K562 (cell line): ENCODE results near the gene TM9SF4. TPM values are rescaled to one million over a fixed set of nuclear protein-coding genes. Genes with fewer than 3 reads are reported as not detected.

ENCODE experiments used
- ATAC-seq: fragments of 200-7000 bp; cut with Tn5 transposase; 3 replicates; pipeline ENCODE4 v1.9.1; 2020; ENCODE audit warnings: moderate library complexity
- BruUV-seq: library from RNA; stranded (reverse); fragments of 400-500 nt; replicated peaks from 2 replicates; lab custom pipeline; 2021; lab: Mats Ljungman, UMichigan
- CTCF ChIA-PET: fragments of 300-600 bp; formaldehyde crosslinking; extraction: SDS; loops from one replicate; lab custom pipeline; 2021; ENCODE audit warnings: low intra/inter-chr PET ratio; lab: Yijun Ruan, JAX
- POLR2A ChIA-PET: fragments of 300-600, 350-650 bp; sonication (Branson Sonifier 250); formaldehyde crosslinking; extraction: SDS; loops from one replicate; lab custom pipeline; 2021; ENCODE audit warnings: antibody characterized with exemption, inconsistent platforms; lab: Yijun Ruan, JAX
- DNase-seq, 4 experiments: peaks; one replicate each; pipeline versions ENCODE4 v3.0.0 to v3.0.0-alpha.2; 2011 to 2018; ENCODE audit warnings: low spot score in 3 of 4, mixed read lengths in 3 of 4; ENCODE audit errors: extremely low read depth in 1 of 4
- FAIRE-seq: peaks from 2 replicates; lab custom pipeline; 2011; peaks lifted over from hg19 to GRCh38; lab: Jason Lieb, UNC
- H2AFZ ChIP-seq: 2 replicates; pipeline ENCODE4 v1.6.0; 2011; ENCODE audit warnings: low read depth, low read length, control low read depth, inconsistent platforms
- H3K27ac ChIP-seq: fragments of 200-600 bp; 3 replicates; pipeline ENCODE4 v1.8.0; 2011; ENCODE audit warnings: low read depth, mild to moderate bottlenecking, control low read depth, inconsistent platforms, low read length, moderate library complexity, mixed read lengths; ENCODE audit errors: extremely low read depth
- H3K27me3 ChIP-seq, 2 experiments: fragments of 300-600 bp in 1 of 2; 2 replicates in 1 of 2; 3 replicates in 1 of 2; pipeline versions ENCODE4 v1.6.0 to v1.8.0; 2011; ENCODE audit warnings: inconsistent platforms in 2 of 2, low read length in 2 of 2, mild to moderate bottlenecking in 1 of 2, mixed read lengths in 1 of 2, moderate library complexity in 1 of 2; ENCODE audit not compliant: control insufficient read depth in 2 of 2, insufficient read depth in 2 of 2
- H3K36me3 ChIP-seq: fragments of 300-600 bp; 3 replicates; pipeline ENCODE4 v1.8.0; 2011; ENCODE audit warnings: mild to moderate bottlenecking, low read length, inconsistent platforms; ENCODE audit not compliant: control insufficient read depth, insufficient read depth
- H3K4me1 ChIP-seq, 2 experiments: fragments of 200-600 bp in 1 of 2; replicated peaks in 1 of 2; 2 replicates in 1 of 2; 3 replicates in 1 of 2; pipeline versions ENCODE4 v1.5.1 to v1.8.0; 2011; ENCODE audit warnings: inconsistent platforms in 2 of 2, low read length in 2 of 2, mild to moderate bottlenecking in 1 of 2, mixed read lengths in 1 of 2, moderate library complexity in 1 of 2; ENCODE audit not compliant: control insufficient read depth in 2 of 2, insufficient read depth in 2 of 2
- H3K4me2 ChIP-seq: 2 replicates; pipeline ENCODE4 v1.6.1; 2011; ENCODE audit warnings: low read length, control low read depth, inconsistent platforms, mixed read lengths; ENCODE audit not compliant: insufficient read depth
- H3K4me3 ChIP-seq: fragments of 200-600 bp; sonication (generic), shearing (Covaris generic); 2 replicates; pipeline ENCODE4 v1.5.1; 2016; ENCODE audit warnings: control low read depth, inconsistent platforms
- H3K79me2 ChIP-seq: fragments of 200-600 bp; 3 replicates; pipeline ENCODE4 v1.8.0; 2011; ENCODE audit warnings: low read length, inconsistent platforms; ENCODE audit not compliant: control insufficient read depth, insufficient read depth
- H3K9ac ChIP-seq, 2 experiments: 2 replicates each; pipeline versions ENCODE4 v1.6.0 to v1.6.1; 2011; ENCODE audit warnings: low read depth in 2 of 2, low read length in 2 of 2, control low read depth in 1 of 2, inconsistent platforms in 1 of 2, mild to moderate bottlenecking in 1 of 2, mixed read lengths in 1 of 2; ENCODE audit not compliant: insufficient read depth in 1 of 2
- H3K9me1 ChIP-seq: one replicate; pipeline ENCODE4 v1.6.0; 2011; ENCODE audit warnings: inconsistent platforms, mild to moderate bottlenecking, low read length, moderate library complexity; ENCODE audit not compliant: control insufficient read depth, insufficient read depth
- H3K9me3 ChIP-seq: replicated peaks from 2 replicates; pipeline ENCODE4 v1.5.1; 2011; ENCODE audit warnings: low read depth, low read length, inconsistent platforms; ENCODE audit not compliant: control insufficient read depth, insufficient read depth
- H4K20me1 ChIP-seq: replicated peaks from 2 replicates; pipeline ENCODE4 v1.6.1; 2011; ENCODE audit warnings: low read length, inconsistent platforms, mixed read lengths; ENCODE audit not compliant: control insufficient read depth, insufficient read depth
- ADNP ChIP-seq: fragments of 200-800 bp; sonication (Bioruptor generic); IDR thresholded peaks from 2 replicates; pipeline ENCODE4 v1.6.1; 2016; ENCODE audit warnings: missing genetic modification characterization, missing compliant biosample characterization
- BRD9 ChIP-seq: fragments of 450-650 bp; IDR thresholded peaks from 2 replicates; pipeline ENCODE4 v1.6.1; 2018; ENCODE audit warnings: low read depth; ENCODE audit not compliant: partially characterized antibody
- ERF ChIP-seq: fragments of 450-650 bp; formaldehyde crosslinking; IDR thresholded peaks from 2 replicates; pipeline ENCODE4 v1.4.0; 2020; ENCODE audit warnings: mild to moderate bottlenecking, mixed read lengths
- ESRRA ChIP-seq: fragments of 450-650 bp; IDR thresholded peaks from 2 replicates; pipeline ENCODE4 v1.6.1; 2014; ENCODE audit warnings: low read depth, mild to moderate bottlenecking, moderate library complexity, borderline replicate concordance
- FOXM1 ChIP-seq, 2 experiments: fragments of 450-650 bp in 1 of 2; sonication (generic) in 1 of 2; formaldehyde crosslinking in 1 of 2; IDR thresholded peaks; 2 replicates each; pipeline versions ENCODE4 v1.6.1 to v1.9.0; 2017 to 2022; ENCODE audit warnings: low read depth in 2 of 2, mild to moderate bottlenecking in 2 of 2, missing genetic modification reagents in 1 of 2, moderate library complexity in 1 of 2
- KAT2B ChIP-seq: IDR thresholded peaks from one replicate; pipeline ENCODE4 v1.6.1; 2012; ENCODE audit warnings: low read depth, mild to moderate bottlenecking, control low read depth, inconsistent platforms, low read length, moderate library complexity
- RBM22 ChIP-seq: fragments of 200-400 bp; formaldehyde crosslinking; IDR thresholded peaks from 2 replicates; pipeline ENCODE4 v1.6.1; 2018; ENCODE audit warnings: low read length, low read depth; ENCODE audit not compliant: poor library complexity, severe bottlenecking
- TBP ChIP-seq: optimal IDR thresholded peaks from 2 replicates; pipeline ENCODE3; 2011; ENCODE audit warnings: low read depth, low read length, improper control_type of control experiment
- TEAD1 ChIP-seq, 2 experiments: fragments of 450-650 bp in 1 of 2; sonication (generic) in 1 of 2; formaldehyde crosslinking; IDR thresholded peaks; 2 replicates each; pipeline versions ENCODE4 v1.4.0 to v1.8.0; 2020 to 2022; ENCODE audit warnings: mild to moderate bottlenecking in 2 of 2, missing genetic modification reagents in 1 of 2
- TRIM28 ChIP-seq: fragments of 450-650 bp; IDR thresholded peaks from 2 replicates; pipeline ENCODE4 v1.6.1; 2017
- ZC3H11A ChIP-seq: IDR thresholded peaks from 2 replicates; pipeline ENCODE4 v1.6.1; 2012; ENCODE audit warnings: low read depth, low read length, improper control_type of control experiment
- ZKSCAN3 ChIP-seq: fragments of 250-450 bp; sonication (Bioruptor Pico); IDR thresholded peaks from 2 replicates; pipeline ENCODE4 v1.4.0; 2020
- ZNF174 ChIP-seq: fragments of 250-450 bp; sonication (Bioruptor Pico); IDR thresholded peaks from 2 replicates; pipeline ENCODE4 v1.4.0; 2020; ENCODE audit warnings: mild to moderate bottlenecking
- ZNF668 ChIP-seq: fragments of 250-450 bp; sonication (Bioruptor Pico); IDR thresholded peaks from 2 replicates; pipeline ENCODE4 v1.8.0; 2022; ENCODE audit warnings: mild to moderate bottlenecking, inconsistent platforms
- WGBS: fragments of 100-300 bp; shearing (Covaris generic); methylation state at CpG from one replicate; pipeline ENCODE4 v1.1.6; 2016; ENCODE audit warnings: low coverage, mixed read lengths; ENCODE audit not compliant: insufficient coverage; ENCODE audit errors: missing lambda C conversion rate; 5-methylcytosine and 5-hydroxymethylcytosine counted together
- in situ Hi-C: fragments of 300-500 bp; cut with MboI; formaldehyde crosslinking; loops from 4 replicates; pipeline ENCODE4 v1.15.0; 2018; ENCODE audit warnings: inconsistent platforms, mixed read lengths
- intact Hi-C: fragments of 100-400 bp; cut with micrococcal nuclease; formaldehyde crosslinking; loops from 2 replicates; pipeline ENCODE4 v1.14.2; 2022
- polyA plus RNA-seq, 8 experiments: library from polyadenylated mRNA; depleted of rRNA in 4 of 8; stranded (reverse) in 5 of 8; unstranded in 3 of 8; fragments of >200 nt; fragmentation: Nextera tagmentation in 2 of 8; fragmentation: Illumina TruSeq in 1 of 8; extraction: Ambion mirVana in 2 of 8; extraction: Trizol in 1 of 8; gene quantifications; 2 replicates each; pipeline versions ENCODE4 v1.2.1 to v1.2.3, GENCODE V29; 2011 to 2014; ENCODE audit warnings: inconsistent platforms in 1 of 8, missing spikeins in 1 of 8
- total RNA-seq, 7 experiments: library from RNA; depleted of rRNA in 6 of 7; stranded (reverse); fragments of >200 nt in 6 of 7; fragmentation: Illumina TruSeq in 2 of 7; extraction: Trizol in 2 of 7; gene quantifications; 2 replicates each; pipeline versions ENCODE4 v1.2.1 to v1.2.3, GENCODE V29; 2011 to 2021; ENCODE audit warnings: low replicate concordance in 1 of 7

Gene TM9SF4
- total and polyA plus RNA-seq, 9 of the 15 experiments (the other 6 are each of a cell fraction or from before 2014, with no cell fraction given): 14.5 to 46.3 (median 26.9) TPM

GRCh38 chr20:32142088-32142487, 32.6 kb downstream of the TM9SF4 start:
- BruUV-seq: no TSS peak
- in situ Hi-C loops (no loop called here), intact Hi-C loops (no loop called here)
- WGBS: 88% methylated on average over 5 of the region's 5 CpGs
- no peak overlapping the region for H3K4me2 ChIP-seq
- ChIA-PET CTCF (no interaction called here), POLR2A (interaction anchor here (0.6 kb wide), 1 partner anchor 19 kb away, joined by 3 read pairs; no protein-coding TSS in a partner anchor)
- ATAC-seq: no peak
- H4K20me1 ChIP-seq: no peaks in the 10 kb centered on the region; the same call in 1 of the 2 replicates
- H3K4me3 ChIP-seq: no peak overlapping the region
- peaks cover 92% of the 10 kb centered on the region for H3K36me3 ChIP-seq
- no peak overlapping the region for H3K27ac ChIP-seq
- H3K9me3 ChIP-seq: no peaks in the 10 kb centered on the region
- H3K9ac ChIP-seq: no peak overlapping the region
- no peaks in the 10 kb centered on the region for H3K4me1 ChIP-seq
- TF ChIP-seq ZKSCAN3 (CRISPR knock-in tag): no peak
- no peak for TF ChIP-seq RBM22
- no peak for TF ChIP-seq TEAD1 (CRISPR knock-in tag; IDR thresholded peaks at IDR 0.05)
- TF ChIP-seq FOXM1 (IDR thresholded peaks at IDR 0.05; ENCODE audit: low read depth): no peak
- TF ChIP-seq FOXM1 (CRISPR knock-in tag; IDR thresholded peaks at IDR 0.05; ENCODE audit: low read depth): no peak
- no peaks in the 10 kb centered on the region for H3K27me3 ChIP-seq
- no peaks in the 10 kb centered on the region for H3K79me2 ChIP-seq
- DNase-seq: no peak
- no peak overlapping the region for H2AFZ ChIP-seq
- no peak for FAIRE-seq
- no peaks in the 10 kb centered on the region for H3K9me1 ChIP-seq

- BruUV-seq: no TSS peak
- DNase-seq (no peak), ATAC-seq (no peak), FAIRE-seq (no peak)
- TF ChIP-seq KAT2B: no peak
- no peak for TF ChIP-seq TBP
- no peak for TF ChIP-seq ESRRA
- TF ChIP-seq ERF: no peak
- no peak for TF ChIP-seq BRD9
- TF ChIP-seq ZNF668 (CRISPR knock-in tag): no peak
- TF ChIP-seq ADNP: no peak
- TF ChIP-seq ZC3H11A: no peak
- no peak for TF ChIP-seq ZNF174 (CRISPR knock-in tag)
- no peak for TF ChIP-seq TRIM28
- Histone ChIP-seq H3K9me3 (no peaks in the 10 kb centered on the region), H4K20me1 (no peaks in the 10 kb centered on the region; the same call in 1 of the 2 replicates), H3K9me1 (no peaks in the 10 kb centered on the region), H3K27me3 (no peaks in the 10 kb centered on the region), H3K4me2 (no peak overlapping the region), H2AFZ (no peak overlapping the region), H3K4me1 (no peaks in the 10 kb centered on the region), H3K79me2 (no peaks in the 10 kb centered on the region), H3K9ac (no peak overlapping the region), H3K4me3 (no peak overlapping the region), H3K36me3 (peaks cover 87% of the 10 kb centered on the region), H3K27ac (no peak overlapping the region)
- WGBS: 91% methylated on average over 15 of the region's 15 CpGs
- POLR2A ChIA-PET: no interaction called here
- intact Hi-C loops: no loop called here
- in situ Hi-C loops: no loop called here
- CTCF ChIA-PET: no interaction called here
Measured at GRCh38 chr20:32142991-32143390, 33.5 kb downstream of the TM9SF4 start.
